ENCODE measurements around the gene ALDH7A1.
A peak's percentile ranks its signal among the peaks of the same experiment; 100 is the strongest.

Gene ALDH7A1

GRCh38 chr5:126492939-126493338, 102.1 kb downstream of the ALDH7A1 start:
- Histone ChIP-seq H3K79me2 (ENCODE audit: low read length) (no peaks in the 10 kb centered on the region), H4K20me1 (ENCODE audit: insufficient read depth, low read length) (no peaks in the 10 kb centered on the region), H3K9ac (ENCODE audit: low read length) (no peak overlapping the region), H3K27ac (ENCODE audit: low read length) (no peak overlapping the region), H2AFZ (ENCODE audit: low read length) (no peak overlapping the region), H3K9me3 (replicated peaks; ENCODE audit: insufficient read depth, low read length) (no peaks in the 10 kb centered on the region), H3F3A (ENCODE audit: insufficient read depth, low read length) (peaks cover 9% of the 10 kb centered on the region), H3K4me3 (ENCODE audit: low read length) (no peak overlapping the region), H3K36me3 (replicated peaks; ENCODE audit: insufficient read depth, low read length) (no peaks in the 10 kb centered on the region), H3K4me2 (ENCODE audit: low read depth, low read length) (no peak overlapping the region), H3K4me1 (ENCODE audit: low read length) (peaks cover 11% of the 10 kb centered on the region), H3K9me2 (replicated peaks; ENCODE audit: insufficient read depth, low read length) (no peaks in the 10 kb centered on the region), H3K27me3 (replicated peaks; ENCODE audit: insufficient read depth, low read length) (no peaks in the 10 kb centered on the region)
- no peak for DNase-seq
- TF ChIP-seq CTCF (IDR thresholded peaks at IDR 0.05; ENCODE audit: low read length) (peak; percentile 31; the same call in 1 of the 2 replicates), EZH2phosphoT487 (IDR thresholded peaks at IDR 0.05; ENCODE audit: low read length) (no peak), EZH2 (optimal IDR thresholded peaks at IDR 0.05; ENCODE audit: low read depth, low read length) (no peak)

- no peak for DNase-seq
- no peak overlapping the region for H3K4me2 ChIP-seq (ENCODE audit: low read depth, low read length)
- no peak for TF ChIP-seq CTCF (IDR thresholded peaks at IDR 0.05; ENCODE audit: low read length)
- no peak for TF ChIP-seq EZH2phosphoT487 (IDR thresholded peaks at IDR 0.05; ENCODE audit: low read length)
- no peak for TF ChIP-seq EZH2 (optimal IDR thresholded peaks at IDR 0.05; ENCODE audit: low read depth, low read length)
- H2AFZ ChIP-seq (ENCODE audit: low read length) = no peak overlapping the region
- no peak overlapping the region for H3K27ac ChIP-seq (ENCODE audit: low read length)
- no peak overlapping the region for H3K4me3 ChIP-seq (ENCODE audit: low read length)
- no peaks in the 10 kb centered on the region for H3K4me1 ChIP-seq (ENCODE audit: low read length)
- no peaks in the 10 kb centered on the region for H3K27me3 ChIP-seq (replicated peaks; ENCODE audit: insufficient read depth, low read length)
- H3K9me2 ChIP-seq (replicated peaks; ENCODE audit: insufficient read depth, low read length) = no peaks in the 10 kb centered on the region
- H3K79me2 ChIP-seq (ENCODE audit: low read length) = no peaks in the 10 kb centered on the region
- H3K9me3 ChIP-seq (replicated peaks; ENCODE audit: insufficient read depth, low read length) = no peaks in the 10 kb centered on the region
- no peak overlapping the region for H3K9ac ChIP-seq (ENCODE audit: low read length)
- no peaks in the 10 kb centered on the region for H4K20me1 ChIP-seq (ENCODE audit: insufficient read depth, low read length)
- H3F3A ChIP-seq (ENCODE audit: insufficient read depth, low read length) = no peaks in the 10 kb centered on the region
- no peaks in the 10 kb centered on the region for H3K36me3 ChIP-seq (replicated peaks; ENCODE audit: insufficient read depth, low read length)
Measured at GRCh38 chr5:126490167-126490940, 104.7 kb downstream of the ALDH7A1 start.

GRCh38 chr5:126488443-126489065, 106.5 kb downstream of the ALDH7A1 start:
- H3K9ac ChIP-seq (ENCODE audit: low read length) = no peak overlapping the region
- no peaks in the 10 kb centered on the region for H3K36me3 ChIP-seq (replicated peaks; ENCODE audit: insufficient read depth, low read length)

More at GRCh38 chr5:126488443-126489065, 106.5 kb downstream of the ALDH7A1 start:
- H3F3A ChIP-seq (ENCODE audit: insufficient read depth, low read length) = no peaks in the 10 kb centered on the region
- H3K4me2 ChIP-seq (ENCODE audit: low read depth, low read length) = no peak overlapping the region
- no peaks in the 10 kb centered on the region for H3K9me2 ChIP-seq (replicated peaks; ENCODE audit: insufficient read depth, low read length)
- H2AFZ ChIP-seq (ENCODE audit: low read length) = no peak overlapping the region
- H4K20me1 ChIP-seq (ENCODE audit: insufficient read depth, low read length) = no peaks in the 10 kb centered on the region
- no peaks in the 10 kb centered on the region for H3K4me1 ChIP-seq (ENCODE audit: low read length)
- H3K4me3 ChIP-seq (ENCODE audit: low read length) = no peak overlapping the region
- TF ChIP-seq EZH2phosphoT487 (IDR thresholded peaks at IDR 0.05; ENCODE audit: low read length) = no peak
- TF ChIP-seq EZH2 (optimal IDR thresholded peaks at IDR 0.05; ENCODE audit: low read depth, low read length) = no peak
- no peak for TF ChIP-seq CTCF (IDR thresholded peaks at IDR 0.05; ENCODE audit: low read length)
- H3K27me3 ChIP-seq (replicated peaks; ENCODE audit: insufficient read depth, low read length) = no peaks in the 10 kb centered on the region
- no peak for DNase-seq
- H3K79me2 ChIP-seq (ENCODE audit: low read length) = no peaks in the 10 kb centered on the region
- no peak overlapping the region for H3K27ac ChIP-seq (ENCODE audit: low read length)
- no peaks in the 10 kb centered on the region for H3K9me3 ChIP-seq (replicated peaks; ENCODE audit: insufficient read depth, low read length)
